ENCODE data around the gene SORL1. TPM values are rescaled to one million over a fixed set of nuclear protein-coding genes. Genes with fewer than 3 reads are reported as not detected.

The SORL1 gene
- total RNA-seq, 1 experiment from 2014 or later: 0.05 TPM

GRCh38 chr11:121522043-121522941 lies 70.2 kb downstream of the SORL1 start:
- Histone ChIP-seq H3K27me3 (replicated peaks) (no peaks in the 10 kb centered on the region), H3K27ac (no peak overlapping the region), H3K4me3 (no peak overlapping the region), H3K36me3 (no peaks in the 10 kb centered on the region), H3K9me3 (replicated peaks) (no peaks in the 10 kb centered on the region), H3K4me1 (replicated peaks) (no peaks in the 10 kb centered on the region)
- DNase-seq (ENCODE audit: low read depth in 1 of 2, low spot score in 2 of 2): no peak

GRCh38 chr11:121523581-121524232 lies 71.6 kb downstream of the SORL1 start:
- Histone ChIP-seq H3K27ac (no peak overlapping the region), H3K27me3 (replicated peaks) (no peaks in the 10 kb centered on the region), H3K9me3 (replicated peaks) (no peaks in the 10 kb centered on the region), H3K4me3 (no peak overlapping the region), H3K4me1 (replicated peaks) (no peaks in the 10 kb centered on the region), H3K36me3 (no peaks in the 10 kb centered on the region)
- DNase-seq (ENCODE audit: low read depth in 1 of 2, low spot score in 2 of 2): no peak

GRCh38 chr11:121524233-121524631 lies 72.1 kb downstream of the SORL1 start:
- Histone ChIP-seq H3K27ac (no peak overlapping the region), H3K36me3 (no peaks in the 10 kb centered on the region), H3K27me3 (replicated peaks) (no peaks in the 10 kb centered on the region), H3K4me1 (replicated peaks) (no peaks in the 10 kb centered on the region), H3K4me3 (no peak overlapping the region), H3K9me3 (replicated peaks) (no peaks in the 10 kb centered on the region)
- DNase-seq (ENCODE audit: low read depth in 1 of 2, low spot score in 2 of 2): no peak

GRCh38 chr11:121525376-121525775 lies 73.3 kb downstream of the SORL1 start:
- Histone ChIP-seq H3K27ac (no peak overlapping the region), H3K36me3 (no peaks in the 10 kb centered on the region), H3K4me1 (replicated peaks) (no peaks in the 10 kb centered on the region), H3K4me3 (no peak overlapping the region), H3K27me3 (replicated peaks) (no peaks in the 10 kb centered on the region), H3K9me3 (replicated peaks) (no peaks in the 10 kb centered on the region)
- DNase-seq (ENCODE audit: low read depth in 1 of 2, low spot score in 2 of 2): no peak

- Histone ChIP-seq H3K4me3 (no peak overlapping the region), H3K9me3 (replicated peaks) (no peaks in the 10 kb centered on the region), H3K4me1 (replicated peaks) (no peaks in the 10 kb centered on the region), H3K27ac (no peak overlapping the region), H3K36me3 (no peaks in the 10 kb centered on the region), H3K27me3 (replicated peaks) (no peaks in the 10 kb centered on the region)
- no peak for DNase-seq (ENCODE audit: low read depth in 1 of 2, low spot score in 2 of 2)
Observed at GRCh38 chr11:121530257-121530656, 78.1 kb downstream of the SORL1 start.

- H3K27me3 ChIP-seq (replicated peaks): no peaks in the 10 kb centered on the region
Observed at GRCh38 chr11:121533601-121534000, 81.5 kb downstream of the SORL1 start.

GRCh38 chr11:121534131-121535093 lies 82.3 kb downstream of the SORL1 start:
- H3K27me3 ChIP-seq (replicated peaks): no peaks in the 10 kb centered on the region
- DNase-seq (ENCODE audit: low read depth in 1 of 2, low spot score in 2 of 2): no peak
- no peaks in the 10 kb centered on the region for H3K36me3 ChIP-seq
- no peak overlapping the region for H3K27ac ChIP-seq
- H3K4me3 ChIP-seq: no peak overlapping the region
- no peaks in the 10 kb centered on the region for H3K9me3 ChIP-seq (replicated peaks)
- H3K4me1 ChIP-seq (replicated peaks): no peaks in the 10 kb centered on the region

More at GRCh38 chr11:121533601-121534000, 81.5 kb downstream of the SORL1 start:
- Histone ChIP-seq H3K4me1 (replicated peaks) (no peaks in the 10 kb centered on the region), H3K36me3 (no peaks in the 10 kb centered on the region), H3K9me3 (replicated peaks) (no peaks in the 10 kb centered on the region), H3K4me3 (no peak overlapping the region), H3K27ac (no peak overlapping the region)
- DNase-seq (ENCODE audit: low read depth in 1 of 2, low spot score in 2 of 2): no peak

- DNase-seq (ENCODE audit: low read depth in 1 of 2, low spot score in 2 of 2): no peak
- H3K4me3 ChIP-seq: no peak overlapping the region
- H3K36me3 ChIP-seq: no peaks in the 10 kb centered on the region
- H3K4me1 ChIP-seq (replicated peaks): no peaks in the 10 kb centered on the region
- no peaks in the 10 kb centered on the region for H3K9me3 ChIP-seq (replicated peaks)
- H3K27me3 ChIP-seq (replicated peaks): no peaks in the 10 kb centered on the region
- no peak overlapping the region for H3K27ac ChIP-seq
Observed at GRCh38 chr11:121535129-121535796, 83.1 kb downstream of the SORL1 start.

- Histone ChIP-seq H3K36me3 (no peaks in the 10 kb centered on the region), H3K9me3 (replicated peaks) (no peaks in the 10 kb centered on the region), H3K4me1 (replicated peaks) (no peaks in the 10 kb centered on the region), H3K27ac (no peak overlapping the region), H3K27me3 (replicated peaks) (no peaks in the 10 kb centered on the region), H3K4me3 (no peak overlapping the region)
- no peak for DNase-seq (ENCODE audit: low read depth in 1 of 2, low spot score in 2 of 2)
Observed at GRCh38 chr11:121536126-121536525, 84.0 kb downstream of the SORL1 start.

GRCh38 chr11:121538054-121538453 lies 85.9 kb downstream of the SORL1 start:
- Histone ChIP-seq H3K36me3 (no peaks in the 10 kb centered on the region), H3K27ac (no peak overlapping the region), H3K27me3 (replicated peaks) (no peaks in the 10 kb centered on the region), H3K9me3 (replicated peaks) (no peaks in the 10 kb centered on the region), H3K4me3 (no peak overlapping the region), H3K4me1 (replicated peaks) (no peaks in the 10 kb centered on the region)
- no peak for DNase-seq (ENCODE audit: low read depth in 1 of 2, low spot score in 2 of 2)

- Histone ChIP-seq H3K9me3 (replicated peaks) (no peaks in the 10 kb centered on the region), H3K4me3 (no peak overlapping the region), H3K36me3 (no peaks in the 10 kb centered on the region), H3K27ac (no peak overlapping the region), H3K4me1 (replicated peaks) (no peaks in the 10 kb centered on the region), H3K27me3 (replicated peaks) (no peaks in the 10 kb centered on the region)
- no peak for DNase-seq (ENCODE audit: low read depth in 1 of 2, low spot score in 2 of 2)
Observed at GRCh38 chr11:121539000-121539399, 86.9 kb downstream of the SORL1 start.

- no peak for DNase-seq (ENCODE audit: low read depth in 1 of 2, low spot score in 2 of 2)
- Histone ChIP-seq H3K27ac (no peak overlapping the region), H3K36me3 (no peaks in the 10 kb centered on the region), H3K27me3 (replicated peaks) (no peaks in the 10 kb centered on the region), H3K9me3 (replicated peaks) (no peaks in the 10 kb centered on the region), H3K4me3 (no peak overlapping the region), H3K4me1 (replicated peaks) (no peaks in the 10 kb centered on the region)
Observed at GRCh38 chr11:121540627-121541026, 88.5 kb downstream of the SORL1 start.

GRCh38 chr11:121543836-121544380 lies 91.8 kb downstream of the SORL1 start:
- no peaks in the 10 kb centered on the region for H3K27me3 ChIP-seq (replicated peaks)
- no peak for DNase-seq (ENCODE audit: low read depth in 1 of 2, low spot score in 2 of 2)
- H3K4me1 ChIP-seq (replicated peaks): no peaks in the 10 kb centered on the region
- H3K27ac ChIP-seq: no peak overlapping the region
- no peaks in the 10 kb centered on the region for H3K9me3 ChIP-seq (replicated peaks)
- no peaks in the 10 kb centered on the region for H3K36me3 ChIP-seq
- no peak overlapping the region for H3K4me3 ChIP-seq

Data from SJSA1 (cell line).